Measurements from ENCODE around the gene ARHGAP12. TPM values are rescaled to one million over a fixed set of nuclear protein-coding genes. Genes with fewer than 3 reads are reported as not detected.

ARHGAP12 gene
- polyA plus RNA-seq, 1 donor from 2014 or later, result 62.6 TPM

- no peaks in the 10 kb centered on the region for H3K36me3 ChIP-seq (ENCODE audit: insufficient read depth, low read length)
- TF ChIP-seq EZH2 (IDR thresholded peaks at IDR 0.05; ENCODE audit: borderline replicate concordance, insufficient read depth, low read length, poor library complexity, severe bottlenecking), result no peak
- no peak for TF ChIP-seq SMC3 (conservative IDR thresholded peaks at IDR 0.05; ENCODE audit: poor library complexity)
- no peak for TF ChIP-seq MXI1 (conservative IDR thresholded peaks at IDR 0.05; ENCODE audit: poor library complexity, severe bottlenecking)
- TF ChIP-seq POLR2AphosphoS5 (IDR thresholded peaks at IDR 0.05), result no peak
- TF ChIP-seq TAF1 (IDR thresholded peaks at IDR 0.05; ENCODE audit: low read depth), result no peak
- TF ChIP-seq, protein P1, sequence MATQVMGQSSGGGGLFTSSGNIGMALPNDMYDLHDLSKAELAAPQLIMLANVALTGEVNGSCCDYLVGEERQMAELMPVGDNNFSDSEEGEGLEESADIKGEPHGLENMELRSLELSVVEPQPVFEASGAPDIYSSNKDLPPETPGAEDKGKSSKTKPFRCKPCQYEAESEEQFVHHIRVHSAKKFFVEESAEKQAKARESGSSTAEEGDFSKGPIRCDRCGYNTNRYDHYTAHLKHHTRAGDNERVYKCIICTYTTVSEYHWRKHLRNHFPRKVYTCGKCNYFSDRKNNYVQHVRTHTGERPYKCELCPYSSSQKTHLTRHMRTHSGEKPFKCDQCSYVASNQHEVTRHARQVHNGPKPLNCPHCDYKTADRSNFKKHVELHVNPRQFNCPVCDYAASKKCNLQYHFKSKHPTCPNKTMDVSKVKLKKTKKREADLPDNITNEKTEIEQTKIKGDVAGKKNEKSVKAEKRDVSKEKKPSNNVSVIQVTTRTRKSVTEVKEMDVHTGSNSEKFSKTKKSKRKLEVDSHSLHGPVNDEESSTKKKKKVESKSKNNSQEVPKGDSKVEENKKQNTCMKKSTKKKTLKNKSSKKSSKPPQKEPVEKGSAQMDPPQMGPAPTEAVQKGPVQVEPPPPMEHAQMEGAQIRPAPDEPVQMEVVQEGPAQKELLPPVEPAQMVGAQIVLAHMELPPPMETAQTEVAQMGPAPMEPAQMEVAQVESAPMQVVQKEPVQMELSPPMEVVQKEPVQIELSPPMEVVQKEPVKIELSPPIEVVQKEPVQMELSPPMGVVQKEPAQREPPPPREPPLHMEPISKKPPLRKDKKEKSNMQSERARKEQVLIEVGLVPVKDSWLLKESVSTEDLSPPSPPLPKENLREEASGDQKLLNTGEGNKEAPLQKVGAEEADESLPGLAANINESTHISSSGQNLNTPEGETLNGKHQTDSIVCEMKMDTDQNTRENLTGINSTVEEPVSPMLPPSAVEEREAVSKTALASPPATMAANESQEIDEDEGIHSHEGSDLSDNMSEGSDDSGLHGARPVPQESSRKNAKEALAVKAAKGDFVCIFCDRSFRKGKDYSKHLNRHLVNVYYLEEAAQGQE (IDR thresholded peaks at IDR 0.05; ENCODE audit: borderline replicate concordance), result no peak
- TF ChIP-seq RAD21 (conservative IDR thresholded peaks at IDR 0.05), result no peak
- no peak overlapping the region for H3K27ac ChIP-seq (ENCODE audit: low read length)
- H4K20me1 ChIP-seq (ENCODE audit: insufficient read depth), result no peaks in the 10 kb centered on the region
- no peaks in the 10 kb centered on the region for H3K9me3 ChIP-seq (ENCODE audit: low read length)
- no peaks in the 10 kb centered on the region for H3K27me3 ChIP-seq (ENCODE audit: insufficient read depth, low read depth, low read length)
- H2AFZ ChIP-seq (ENCODE audit: low read depth, low read length), result no peak overlapping the region
- H3K9ac ChIP-seq (ENCODE audit: low read length), result no peak overlapping the region
- peaks cover 77% of the 10 kb centered on the region for H3K79me2 ChIP-seq (replicated peaks; ENCODE audit: insufficient read depth, low read length)
- no peak overlapping the region for H3K4me2 ChIP-seq (ENCODE audit: low read length)
- no peaks in the 10 kb centered on the region for H3F3A ChIP-seq (ENCODE audit: insufficient read depth, low read length, poor library complexity, severe bottlenecking)
- H3K9me2 ChIP-seq (ENCODE audit: insufficient read depth, low read length), result no peaks in the 10 kb centered on the region
- H3K4me3 ChIP-seq (ENCODE audit: low read length), result no peak overlapping the region
Observed at GRCh38 chr10:31920538-31920937, 8.1 kb downstream of the ARHGAP12 start.

DNA sequence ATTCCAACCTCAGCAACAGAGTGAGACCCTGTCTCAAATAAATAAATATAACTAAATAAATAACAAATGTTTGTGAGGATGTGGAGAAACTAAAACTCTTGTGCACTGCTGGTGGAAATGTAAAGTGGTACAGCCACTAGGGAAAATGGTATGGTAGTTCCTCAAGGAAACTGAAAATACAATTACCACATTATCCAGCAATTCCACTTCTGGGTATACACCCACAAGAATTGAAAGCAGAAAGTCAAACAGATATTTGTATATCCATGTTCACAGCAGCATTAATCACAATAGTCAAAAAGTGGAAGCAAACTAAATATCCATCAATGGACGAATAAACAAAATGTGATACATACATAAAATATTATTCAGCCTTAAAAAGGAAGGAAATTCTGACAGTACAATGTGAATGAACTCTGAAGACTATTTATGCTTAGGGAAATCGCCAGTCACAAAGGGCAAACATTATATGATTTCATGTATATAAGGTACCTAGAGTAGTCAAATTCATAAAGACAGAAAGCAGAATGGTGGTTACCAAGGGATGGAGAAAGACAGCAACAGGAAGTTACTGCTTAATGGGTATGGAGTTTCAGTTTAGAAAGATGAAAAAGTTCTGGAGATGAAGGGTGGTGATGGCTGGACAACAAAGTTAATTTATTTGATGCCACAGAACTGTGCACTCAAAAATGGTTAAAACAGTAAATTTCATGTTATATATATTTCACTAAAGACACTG, 9.8 kb downstream of the ARHGAP12 start:
- no peak overlapping the region for H3K4me3 ChIP-seq (ENCODE audit: low read length)
- no peaks in the 10 kb centered on the region for H3K9me2 ChIP-seq (ENCODE audit: insufficient read depth, low read length)
- H3K36me3 ChIP-seq (ENCODE audit: insufficient read depth, low read length), result no peaks in the 10 kb centered on the region
- H3K79me2 ChIP-seq (replicated peaks; ENCODE audit: insufficient read depth, low read length), result peaks cover 60% of the 10 kb centered on the region
- no peak overlapping the region for H2AFZ ChIP-seq (ENCODE audit: low read depth, low read length)
- no peaks in the 10 kb centered on the region for H3K9me3 ChIP-seq (ENCODE audit: low read length)
- H3K27me3 ChIP-seq (ENCODE audit: insufficient read depth, low read depth, low read length), result no peaks in the 10 kb centered on the region
- no peak overlapping the region for H3K27ac ChIP-seq (ENCODE audit: low read length)
- H3F3A ChIP-seq (ENCODE audit: insufficient read depth, low read length, poor library complexity, severe bottlenecking), result no peaks in the 10 kb centered on the region
- TF ChIP-seq POLR2AphosphoS5 (IDR thresholded peaks at IDR 0.05), result no peak
- no peak for TF ChIP-seq EZH2 (IDR thresholded peaks at IDR 0.05; ENCODE audit: borderline replicate concordance, insufficient read depth, low read length, poor library complexity, severe bottlenecking)
- TF ChIP-seq EP300 (conservative IDR thresholded peaks at IDR 0.05; ENCODE audit: poor library complexity, severe bottlenecking), result no peak
- TF ChIP-seq, protein P1 (IDR thresholded peaks at IDR 0.05; ENCODE audit: borderline replicate concordance), result no peak
- no peak for TF ChIP-seq MXI1 (conservative IDR thresholded peaks at IDR 0.05; ENCODE audit: poor library complexity, severe bottlenecking)
- no peak for TF ChIP-seq SMC3 (conservative IDR thresholded peaks at IDR 0.05; ENCODE audit: poor library complexity)
- TF ChIP-seq TAF1 (IDR thresholded peaks at IDR 0.05; ENCODE audit: low read depth), result no peak
- TF ChIP-seq, protein P2, sequence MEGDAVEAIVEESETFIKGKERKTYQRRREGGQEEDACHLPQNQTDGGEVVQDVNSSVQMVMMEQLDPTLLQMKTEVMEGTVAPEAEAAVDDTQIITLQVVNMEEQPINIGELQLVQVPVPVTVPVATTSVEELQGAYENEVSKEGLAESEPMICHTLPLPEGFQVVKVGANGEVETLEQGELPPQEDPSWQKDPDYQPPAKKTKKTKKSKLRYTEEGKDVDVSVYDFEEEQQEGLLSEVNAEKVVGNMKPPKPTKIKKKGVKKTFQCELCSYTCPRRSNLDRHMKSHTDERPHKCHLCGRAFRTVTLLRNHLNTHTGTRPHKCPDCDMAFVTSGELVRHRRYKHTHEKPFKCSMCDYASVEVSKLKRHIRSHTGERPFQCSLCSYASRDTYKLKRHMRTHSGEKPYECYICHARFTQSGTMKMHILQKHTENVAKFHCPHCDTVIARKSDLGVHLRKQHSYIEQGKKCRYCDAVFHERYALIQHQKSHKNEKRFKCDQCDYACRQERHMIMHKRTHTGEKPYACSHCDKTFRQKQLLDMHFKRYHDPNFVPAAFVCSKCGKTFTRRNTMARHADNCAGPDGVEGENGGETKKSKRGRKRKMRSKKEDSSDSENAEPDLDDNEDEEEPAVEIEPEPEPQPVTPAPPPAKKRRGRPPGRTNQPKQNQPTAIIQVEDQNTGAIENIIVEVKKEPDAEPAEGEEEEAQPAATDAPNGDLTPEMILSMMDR (IDR thresholded peaks at IDR 0.05; ENCODE audit: poor library complexity, severe bottlenecking), result no peak
- TF ChIP-seq RAD21 (conservative IDR thresholded peaks at IDR 0.05), result no peak
- H4K20me1 ChIP-seq (ENCODE audit: insufficient read depth), result no peaks in the 10 kb centered on the region
- H3K9ac ChIP-seq (ENCODE audit: low read length), result no peak overlapping the region
- H3K4me2 ChIP-seq (ENCODE audit: low read length), result no peak overlapping the region

Data from neural cell (in vitro differentiated cells).